Measurements from ENCODE around the gene LAMTOR3.

GRCh38 chr4:99853190-99853589 is 41.0 kb downstream of the LAMTOR3 start:
- TF ChIP-seq, protein P1, sequence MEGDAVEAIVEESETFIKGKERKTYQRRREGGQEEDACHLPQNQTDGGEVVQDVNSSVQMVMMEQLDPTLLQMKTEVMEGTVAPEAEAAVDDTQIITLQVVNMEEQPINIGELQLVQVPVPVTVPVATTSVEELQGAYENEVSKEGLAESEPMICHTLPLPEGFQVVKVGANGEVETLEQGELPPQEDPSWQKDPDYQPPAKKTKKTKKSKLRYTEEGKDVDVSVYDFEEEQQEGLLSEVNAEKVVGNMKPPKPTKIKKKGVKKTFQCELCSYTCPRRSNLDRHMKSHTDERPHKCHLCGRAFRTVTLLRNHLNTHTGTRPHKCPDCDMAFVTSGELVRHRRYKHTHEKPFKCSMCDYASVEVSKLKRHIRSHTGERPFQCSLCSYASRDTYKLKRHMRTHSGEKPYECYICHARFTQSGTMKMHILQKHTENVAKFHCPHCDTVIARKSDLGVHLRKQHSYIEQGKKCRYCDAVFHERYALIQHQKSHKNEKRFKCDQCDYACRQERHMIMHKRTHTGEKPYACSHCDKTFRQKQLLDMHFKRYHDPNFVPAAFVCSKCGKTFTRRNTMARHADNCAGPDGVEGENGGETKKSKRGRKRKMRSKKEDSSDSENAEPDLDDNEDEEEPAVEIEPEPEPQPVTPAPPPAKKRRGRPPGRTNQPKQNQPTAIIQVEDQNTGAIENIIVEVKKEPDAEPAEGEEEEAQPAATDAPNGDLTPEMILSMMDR (IDR thresholded peaks at IDR 0.05; ENCODE audit: low read length), result no peak
- no peak for TF ChIP-seq EZH2 (optimal IDR thresholded peaks at IDR 0.05; ENCODE audit: low read depth, low read length)
